IMR-90 (cell line): ENCODE measurements around the gene NRIP3. TPM values are rescaled to one million over a fixed set of nuclear protein-coding genes. Genes with fewer than 3 reads are reported as not detected.

Source experiments
- ATAC-seq: fragments of 200-7000 bp; cut with Tn5 transposase; 2 replicates; pipeline ENCODE4 v1.9.1; 2020; ENCODE audit warnings: low read depth, mild to moderate bottlenecking, moderate library complexity
- Bru-seq: library from RNA; stranded (reverse); fragments of 400-500 nt; gene quantifications from one replicate; lab custom pipeline; 2021; lab: Mats Ljungman, UMichigan
- BruChase-seq, 2 experiments: library from RNA; stranded (reverse); fragments of 400-500 nt; gene quantifications; one replicate each; lab custom pipeline; 2021; lab: Mats Ljungman, UMichigan
- BruUV-seq: library from RNA; stranded (reverse); fragments of 400-500 nt; replicated peaks from 2 replicates; lab custom pipeline; 2021; lab: Mats Ljungman, UMichigan
- CTCF ChIA-PET: fragments of 300-600 bp; formaldehyde crosslinking; extraction: SDS; loops from one replicate; lab custom pipeline; 2021; ENCODE audit warnings: antibody characterized with exemption; lab: Yijun Ruan, JAX
- POLR2A ChIA-PET: fragments of 300-600 bp; sonication (Branson Sonifier 250); formaldehyde crosslinking; loops from one replicate; lab custom pipeline; 2022; ENCODE audit warnings: antibody characterized with exemption; ENCODE audit not compliant: unreplicated experiment; lab: Charles Lee
- DNase-seq: peaks from one replicate; pipeline ENCODE4 v3.0.0; 2013
- H2AFZ ChIP-seq: replicated peaks from 2 replicates; pipeline ENCODE3; 2013; ENCODE audit warnings: low read length, mild to moderate bottlenecking; ENCODE audit not compliant: poor library complexity
- H2AK5ac ChIP-seq: 2 replicates; pipeline ENCODE4 v1.6.1; 2013; ENCODE audit warnings: low read depth, low read length, inconsistent platforms
- H2AK9ac ChIP-seq: replicated peaks from 2 replicates; pipeline ENCODE3; 2013; ENCODE audit warnings: mild to moderate bottlenecking, low read depth, low read length, moderate library complexity; ENCODE audit not compliant: poor library complexity
- H2BK120ac ChIP-seq: 2 replicates; pipeline ENCODE4 v1.6.1; 2013; ENCODE audit warnings: low read depth, low read length, inconsistent platforms
- H2BK15ac ChIP-seq: 3 replicates; pipeline ENCODE4 v1.6.1; 2013; ENCODE audit warnings: low read depth, low read length, inconsistent platforms
- H2BK20ac ChIP-seq: 2 replicates; pipeline ENCODE4 v1.6.1; 2013; ENCODE audit warnings: low read depth, mild to moderate bottlenecking, inconsistent platforms, low read length, moderate library complexity
- H2BK5ac ChIP-seq: 2 replicates; pipeline ENCODE4 v1.6.1; 2013; ENCODE audit warnings: mild to moderate bottlenecking, low read depth, low read length, inconsistent platforms; ENCODE audit not compliant: poor library complexity, severe bottlenecking
- H3K14ac ChIP-seq: replicated peaks from 2 replicates; pipeline ENCODE4 v1.6.1; 2013; ENCODE audit warnings: low read depth, low read length, inconsistent platforms
- H3K18ac ChIP-seq: 2 replicates; pipeline ENCODE4 v1.6.1; 2013; ENCODE audit warnings: low read depth, low read length, control low read depth
- H3K23ac ChIP-seq: 2 replicates; pipeline ENCODE4 v1.6.1; 2013; ENCODE audit warnings: low read depth, low read length, inconsistent platforms
- H3K27ac ChIP-seq: 2 replicates; pipeline ENCODE4 v1.5.1; 2013; ENCODE audit warnings: mild to moderate bottlenecking, control low read depth, low read length; ENCODE audit not compliant: insufficient read depth
- H3K27me3 ChIP-seq: 2 replicates; pipeline ENCODE4 v1.6.1; 2013; ENCODE audit warnings: low read length; ENCODE audit not compliant: control insufficient read depth, insufficient read depth
- H3K36me3 ChIP-seq: 2 replicates; pipeline ENCODE4 v1.6.1; 2013; ENCODE audit warnings: low read length, mixed read lengths; ENCODE audit not compliant: control insufficient read depth, insufficient read depth
- H3K4ac ChIP-seq: 2 replicates; pipeline ENCODE4 v1.6.1; 2013; ENCODE audit warnings: low read depth, low read length, inconsistent platforms
- H3K4me1 ChIP-seq: 2 replicates; pipeline ENCODE4 v1.6.1; 2013; ENCODE audit warnings: low read length, mixed read lengths; ENCODE audit not compliant: control insufficient read depth, insufficient read depth
- H3K4me2 ChIP-seq: 2 replicates; pipeline ENCODE4 v1.6.1; 2013; ENCODE audit warnings: low read depth, mild to moderate bottlenecking, control low read depth, low read length, moderate library complexity
- H3K4me3 ChIP-seq: 2 replicates; pipeline ENCODE4 v1.5.1; 2013; ENCODE audit warnings: low read depth, mild to moderate bottlenecking, control low read depth, low read length, moderate library complexity; ENCODE audit not compliant: insufficient read depth
- H3K56ac ChIP-seq: 2 replicates; pipeline ENCODE4 v1.6.1; 2013; ENCODE audit warnings: low read length, inconsistent platforms; ENCODE audit not compliant: insufficient read depth; ENCODE audit errors: extremely low read depth
- H3K79me1 ChIP-seq, 2 experiments: 2 replicates each; pipeline ENCODE4 v1.6.1; 2013; ENCODE audit warnings: low read length in 2 of 2, inconsistent platforms in 1 of 2, low read depth in 1 of 2
- H3K9ac ChIP-seq: 2 replicates; pipeline ENCODE4 v1.6.1; 2013; ENCODE audit warnings: low read depth, low read length, control low read depth
- H3K9me1 ChIP-seq: 2 replicates; pipeline ENCODE4 v1.6.1; 2013; ENCODE audit warnings: low read length, inconsistent platforms; ENCODE audit not compliant: insufficient read depth
- H3K9me3 ChIP-seq: 2 replicates; pipeline ENCODE4 v1.6.1; 2013; ENCODE audit warnings: low read length; ENCODE audit not compliant: control insufficient read depth, insufficient read depth
- H4K20me1 ChIP-seq: 2 replicates; pipeline ENCODE4 v1.6.1; 2013; ENCODE audit warnings: low read length, inconsistent platforms; ENCODE audit not compliant: insufficient read depth
- H4K5ac ChIP-seq: 2 replicates; pipeline ENCODE4 v1.6.1; 2013; ENCODE audit warnings: mild to moderate bottlenecking, low read depth, low read length, control low read depth
- H4K8ac ChIP-seq, 2 experiments: 2 replicates each; pipeline ENCODE4 v1.6.1; 2013; ENCODE audit warnings: low read depth in 2 of 2, low read length in 2 of 2, control low read depth in 1 of 2, inconsistent platforms in 1 of 2
- H4K91ac ChIP-seq: 2 replicates; pipeline ENCODE4 v1.6.1; 2013; ENCODE audit warnings: low read depth, low read length, inconsistent platforms; ENCODE audit not compliant: insufficient read depth
- BHLHE40 ChIP-seq: fragments of 150-350 bp; IDR thresholded peaks from 2 replicates; pipeline ENCODE4 v1.6.1; 2016; ENCODE audit warnings: mild to moderate bottlenecking, low read depth, low read length
- CEBPB ChIP-seq: IDR thresholded peaks from 2 replicates; pipeline ENCODE4 v1.6.1; 2012; ENCODE audit warnings: low read depth, low read length, improper control_type of control experiment
- CHD1 ChIP-seq: IDR thresholded peaks from 2 replicates; pipeline ENCODE4 v1.6.1; 2012; ENCODE audit warnings: low read depth, low read length, improper control_type of control experiment
- CTCF ChIP-seq: conservative IDR thresholded peaks from 2 replicates; pipeline ENCODE4 v1.5.1; 2012; ENCODE audit warnings: mild to moderate bottlenecking, low read depth, low read length, improper control_type of control experiment
- FOS ChIP-seq: fragments of 150-350 bp; IDR thresholded peaks from 2 replicates; pipeline ENCODE4 v1.6.1; 2016; ENCODE audit warnings: low read depth, low read length
- MAZ ChIP-seq: IDR thresholded peaks from 2 replicates; pipeline ENCODE4 v1.6.1; 2012; ENCODE audit warnings: low read depth, mild to moderate bottlenecking, low read length, improper control_type of control experiment, moderate library complexity, borderline replicate concordance
- MXI1 ChIP-seq: IDR thresholded peaks from 2 replicates; pipeline ENCODE4 v1.6.1; 2012; ENCODE audit warnings: low read depth, mild to moderate bottlenecking, low read length, moderate library complexity, borderline replicate concordance
- NFE2L2 ChIP-seq: fragments of 150-350 bp; IDR thresholded peaks from 2 replicates; pipeline ENCODE4 v1.6.1; 2016; ENCODE audit warnings: low read depth, mild to moderate bottlenecking, low read length
- POLR2A ChIP-seq: IDR thresholded peaks from 2 replicates; pipeline ENCODE4 v1.6.1; 2012; ENCODE audit warnings: mild to moderate bottlenecking, low read depth, low read length
- RAD21 ChIP-seq: IDR thresholded peaks from 2 replicates; pipeline ENCODE4 v1.6.1; 2012; ENCODE audit warnings: low read length, improper control_type of control experiment
- RCOR1 ChIP-seq: IDR thresholded peaks from 2 replicates; pipeline ENCODE4 v1.6.1; 2012; ENCODE audit warnings: mild to moderate bottlenecking, low read length, improper control_type of control experiment; ENCODE audit not compliant: insufficient replicate concordance
- RFX5 ChIP-seq: IDR thresholded peaks from 2 replicates; pipeline ENCODE4 v1.8.0; 2012; ENCODE audit warnings: low read depth, mild to moderate bottlenecking, low read length, moderate library complexity
- USF2 ChIP-seq: fragments of 150-350 bp; IDR thresholded peaks from 2 replicates; pipeline ENCODE4 v1.6.1; 2017; ENCODE audit warnings: mild to moderate bottlenecking, antibody characterized with exemption, low read length, low read depth
- WGBS, 2 experiments: methylation state at CpG; one replicate each; pipeline versions ENCODE4 v1.1.5 to v1.1.7; 2013; ENCODE audit warnings: missing lambda C conversion rate in 2 of 2; ENCODE audit not compliant: insufficient read length in 1 of 2; ENCODE audit errors: extremely low coverage in 2 of 2; 5-methylcytosine and 5-hydroxymethylcytosine counted together
- dilution Hi-C: fragments of 300-500 bp; cut with HindIII; formaldehyde crosslinking; loops from one replicate; pipeline ENCODE4 v1.14.3; 2018; ENCODE audit warnings: low sequenced_read_pairs; ENCODE audit not compliant: unreplicated experiment
- in situ Hi-C: fragments of 300-500 bp; cut with MboI; formaldehyde crosslinking; loops from 3 replicates; pipeline ENCODE4 v1.14.3; 2019; ENCODE audit warnings: low sequenced_read_pairs, inconsistent platforms, mixed read lengths
- intact Hi-C: fragments of 100-400 bp; cut with micrococcal nuclease; formaldehyde crosslinking; loops from 2 replicates; pipeline ENCODE4 v1.10.0; 2022
- long read RNA-seq: library from polyadenylated mRNA; unstranded; transcript quantifications from one replicate; pipeline ENCODE4 v2.0.0, GENCODE V29; 2021; ENCODE audit not compliant: unreplicated experiment
- polyA plus RNA-seq, 3 experiments: library from polyadenylated mRNA; depleted of rRNA; stranded (reverse); fragments of >200 nt; gene quantifications; 2 replicates each; pipeline ENCODE4 v1.2.3, GENCODE V29; 2012; ENCODE audit warnings: low replicate concordance in 1 of 3
- total RNA-seq: library from RNA; depleted of rRNA; stranded (reverse); fragments of >200 nt; gene quantifications from 2 replicates; pipeline ENCODE4 v1.2.3, GENCODE V29; 2012; rRNA removed

NRIP3 gene
- total RNA-seq: 43.6 and 46.4 TPM in 2 replicates
- 9.8 and 11.5 TPM in 2 replicates for polyA plus RNA-seq (2012; rRNA removed)
- 4.5 and 5.7 TPM in 2 replicates for polyA plus RNA-seq (2012; cell fraction: cytosol; rRNA removed)
- polyA plus RNA-seq (2012; cell fraction: nucleus; rRNA removed; ENCODE audit: low replicate concordance): 5.0 and 13.6 TPM in 2 replicates
- percentile 59 among the genes with signal in this experiment for Bru-seq, nascent RNA
- BruChase-seq, experiment 1, labeled RNA remaining after a 6-hour chase: percentile 57 among the genes with signal in this experiment
- BruChase-seq, experiment 2, labeled RNA remaining after a 2-hour chase: percentile 50 among the genes with signal in this experiment
- long read RNA-seq, transcript NRIP3-201 (7 exons, 3,809 nt): major isoform, 15 of 19 reads
- long read RNA-seq, partial matches to known transcripts: 0 of 19 reads
- long read RNA-seq, other reads (novel, unspliced or antisense): 4 of 19 reads

- peaks cover 7% of the 10 kb centered on the region; the same call in 1 of the 2 replicates for H3K4me1 ChIP-seq
- DNase-seq: peak; percentile 52
- H4K5ac ChIP-seq: peak within 1 kb of the TSS; percentile 61; the same call in 1 of the 2 replicates
- H2AFZ ChIP-seq: peak within 1 kb of the TSS; percentile 73
- peak within 1 kb of the TSS; percentile 48 for H3K23ac ChIP-seq
- H3K4me3 ChIP-seq: peak within 1 kb of the TSS; percentile 65
- no peaks in the 10 kb centered on the region for H3K36me3 ChIP-seq
- no TSS peak for BruUV-seq
- in situ Hi-C loops (loop anchor here (25.0 kb wide), 1 partner anchor 509 kb away; no protein-coding TSS in a partner anchor), dilution Hi-C loops (no loop called here), intact Hi-C loops (no loop called here)
- peak within 1 kb of the TSS; percentile 77 for H2AK9ac ChIP-seq
- 0% methylated on average over 17 of the region's 83 CpGs; no CpG with 5 or more reads in 1 of the 2 experiments for WGBS, 2 experiments
- H2BK5ac ChIP-seq: peak within 1 kb of the TSS; percentile 2
- CTCF ChIA-PET: no interaction called here
- no peaks in the 10 kb centered on the region; the same call in 1 of the 2 replicates for H3K9me1 ChIP-seq
- no peak within 1 kb of the TSS for H2BK15ac ChIP-seq
- H4K20me1 ChIP-seq: no peaks in the 10 kb centered on the region
- peak within 1 kb of the TSS; percentile 10; the same call in 1 of the 2 replicates for H2BK20ac ChIP-seq
- H3K79me1 ChIP-seq: peaks cover 5 to 19% of the 10 kb centered on the region in 2 experiments; a peak in 3 of 4 replicates
- H3K18ac ChIP-seq: peak within 1 kb of the TSS; percentile 51
- peak within 1 kb of the TSS; percentile 78 for H3K14ac ChIP-seq
- peak within 1 kb of the TSS; percentile 21; the same call in 1 of the 2 replicates for H2AK5ac ChIP-seq
- peak; percentile 87 for ATAC-seq
- no peaks in the 10 kb centered on the region for H3K9me3 ChIP-seq
- H4K91ac ChIP-seq: 0 out of 2 replicates have a peak within 1 kb of the TSS, but pooled peaks have one; percentile 24
- H3K27ac ChIP-seq: peak within 1 kb of the TSS; percentile 1; the same call in 1 of the 2 replicates
- peak within 1 kb of the TSS; percentile 18 to 37; a peak in 2 of 4 replicates for H4K8ac ChIP-seq
- peak within 1 kb of the TSS; percentile 45; the same call in 1 of the 2 replicates for H3K56ac ChIP-seq
- H3K27me3 ChIP-seq: peaks cover 39% of the 10 kb centered on the region
- peak within 1 kb of the TSS; percentile 67 for H3K9ac ChIP-seq
- peak within 1 kb of the TSS; percentile 85 for H3K4me2 ChIP-seq
- peak within 1 kb of the TSS; percentile 51 for H3K4ac ChIP-seq
- H2BK120ac ChIP-seq: peak within 1 kb of the TSS; percentile 52; the same call in 1 of the 2 replicates
- POLR2A ChIA-PET: interaction anchor here (0.6 kb wide), 1 partner anchor 14 kb away, joined by 4 read pairs; no protein-coding TSS in a partner anchor
- TF ChIP-seq CTCF: no peak
- TF ChIP-seq RCOR1: no peak
- no peak for TF ChIP-seq RFX5
- TF ChIP-seq USF2: no peak
- 0 out of 2 replicates have a peak, but pooled peaks have one; percentile 2 for TF ChIP-seq FOS
- no peak for TF ChIP-seq CEBPB
- TF ChIP-seq MAZ: peak; percentile 11
- TF ChIP-seq CHD1: no peak
- TF ChIP-seq MXI1: no peak
- 0 out of 2 replicates have a peak, but pooled peaks have one; percentile 7 for TF ChIP-seq BHLHE40
- TF ChIP-seq NFE2L2: no peak; the same call in 1 of the 2 replicates
- no peak for TF ChIP-seq RAD21
- TF ChIP-seq POLR2A: peak; percentile 95
Measured at GRCh38 chr11:9003573-9004182, at the start of gene NRIP3. TSS of gene NRIP3 (minus strand) at chr11:9004001. CDS start at chr11:9003935, 66 bp downstream.
